SK-N-SH (cell line): Measurements from ENCODE around the gene CACNA1A. TPM values are rescaled to one million over a fixed set of nuclear protein-coding genes. Genes with fewer than 3 reads are reported as not detected.

ENCODE experiments used
- CTCF ChIA-PET: fragments of 300-600, 350-600 bp; formaldehyde crosslinking; extraction: SDS; loops from one replicate; lab custom pipeline; 2021; lab: Yijun Ruan, JAX
- POLR2A ChIA-PET: fragments of 350-600 bp; sonication (Branson Sonifier 250); formaldehyde crosslinking; extraction: SDS; loops from one replicate; lab custom pipeline; 2020; ENCODE audit warnings: antibody characterized with exemption, inconsistent platforms; lab: Yijun Ruan, JAX
- DNase-seq: peaks from one replicate; pipeline ENCODE4 v3.0.0; 2012
- H2AFZ ChIP-seq: fragments of 200-600 bp; sonication (generic); 2 replicates; pipeline ENCODE4 v1.8.1; 2016; ENCODE audit warnings: antibody characterized with exemption, mild to moderate bottlenecking, low read depth
- H3F3A ChIP-seq: fragments of 200-600 bp; sonication (generic); replicated peaks from 2 replicates; pipeline ENCODE3; 2016; ENCODE audit warnings: antibody characterized with exemption, mild to moderate bottlenecking; ENCODE audit not compliant: insufficient read depth
- H3K27ac ChIP-seq, 2 experiments: fragments of 200-500 bp in 1 of 2; fragments of 200-600 bp in 1 of 2; sonication (Bioruptor generic) in 1 of 2; sonication (generic), shearing (Covaris generic) in 1 of 2; 2 replicates each; pipeline versions ENCODE4 v1.5.1 to v1.6.1; 2014 to 2016; ENCODE audit warnings: low read depth in 2 of 2, inconsistent platforms in 1 of 2, low read length in 1 of 2, mild to moderate bottlenecking in 1 of 2, mixed read lengths in 1 of 2
- H3K27me3 ChIP-seq: fragments of 200-600 bp; sonication (generic), shearing (Covaris generic); 2 replicates; pipeline ENCODE4 v1.6.1; 2016; ENCODE audit warnings: mixed run types; ENCODE audit not compliant: insufficient read depth
- H3K36me3 ChIP-seq, 2 experiments: fragments of 200-500 bp in 1 of 2; fragments of 200-600 bp in 1 of 2; sonication (Bioruptor generic) in 1 of 2; sonication (generic) in 1 of 2; replicated peaks in 1 of 2; 2 replicates each; pipeline versions ENCODE3 to v1.5.1; 2014 to 2016; ENCODE audit warnings: low read length in 1 of 2, mild to moderate bottlenecking in 1 of 2; ENCODE audit not compliant: insufficient read depth in 2 of 2, control insufficient read depth in 1 of 2
- H3K4me1 ChIP-seq, 2 experiments: fragments of 200-500 bp in 1 of 2; fragments of 200-600 bp in 1 of 2; sonication (Bioruptor generic) in 1 of 2; sonication (generic), shearing (Covaris generic) in 1 of 2; 2 replicates each; pipeline versions ENCODE4 v1.5.1 to v1.6.1; 2014 to 2016; ENCODE audit warnings: low read depth in 1 of 2, low read length in 1 of 2, mixed run types in 1 of 2; ENCODE audit not compliant: insufficient read depth in 2 of 2, control insufficient read depth in 1 of 2
- H3K4me2 ChIP-seq: fragments of 200-600 bp; sonication (generic), shearing (Covaris generic); 2 replicates; pipeline ENCODE4 v1.6.1; 2017; ENCODE audit warnings: mixed run types
- H3K4me3 ChIP-seq, 2 experiments: fragments of 200-500 bp in 1 of 2; fragments of 200-600 bp in 1 of 2; sonication (Bioruptor generic) in 1 of 2; sonication (generic), shearing (Covaris generic) in 1 of 2; 2 replicates each; pipeline versions ENCODE4 v1.5.1 to v1.8.1; 2014 to 2016; ENCODE audit warnings: low read depth in 2 of 2, inconsistent platforms in 1 of 2, low read length in 1 of 2, mild to moderate bottlenecking in 1 of 2, mixed read lengths in 1 of 2, moderate library complexity in 1 of 2
- H3K79me2 ChIP-seq: fragments of 200-600 bp; sonication (generic); 2 replicates; pipeline ENCODE4 v1.8.1; 2017; ENCODE audit warnings: mild to moderate bottlenecking; ENCODE audit not compliant: insufficient read depth
- H3K9ac ChIP-seq: fragments of 200-600 bp; sonication (generic); 2 replicates; pipeline ENCODE4 v1.6.1; 2017; ENCODE audit warnings: mixed run types
- H3K9me2 ChIP-seq: fragments of 200-600 bp; sonication (generic); 2 replicates; pipeline ENCODE4 v1.6.1; 2017; ENCODE audit warnings: mixed run types
- H3K9me3 ChIP-seq: fragments of 200-600 bp; sonication (generic); 2 replicates; pipeline ENCODE4 v1.6.1; 2017; ENCODE audit warnings: mixed run types, mild to moderate bottlenecking, moderate library complexity
- H4K20me1 ChIP-seq: fragments of 200-600 bp; sonication (generic); 2 replicates; pipeline ENCODE4 v1.6.1; 2017; ENCODE audit warnings: mild to moderate bottlenecking, mixed run types; ENCODE audit not compliant: insufficient read depth
- CHD2 ChIP-seq: fragments of 150-350 bp; IDR thresholded peaks from 2 replicates; pipeline ENCODE4 v1.6.1; 2018; ENCODE audit warnings: low read length; ENCODE audit not compliant: partially characterized antibody
- ELF1 ChIP-seq: IDR thresholded peaks from 2 replicates; pipeline ENCODE4 v1.4.0; 2012
- EP300 ChIP-seq, 2 experiments: IDR thresholded peaks; 2 replicates each; pipeline versions ENCODE4 v1.4.0 to v1.6.1; 2012; ENCODE audit warnings: borderline replicate concordance in 1 of 2, low read depth in 1 of 2, low read length in 1 of 2
- FOSL2 ChIP-seq: IDR thresholded peaks from 2 replicates; pipeline ENCODE4 v1.4.0; 2012; ENCODE audit warnings: low read depth, mild to moderate bottlenecking, moderate library complexity, borderline replicate concordance
- FOXM1 ChIP-seq: IDR thresholded peaks from 2 replicates; pipeline ENCODE4 v1.4.0; 2012; ENCODE audit warnings: low read depth, mild to moderate bottlenecking
- GABPA ChIP-seq: IDR thresholded peaks from 2 replicates; pipeline ENCODE4 v1.4.0; 2012; ENCODE audit warnings: low read depth, mild to moderate bottlenecking
- GATA2 ChIP-seq: sonication (generic); formaldehyde crosslinking; IDR thresholded peaks from 2 replicates; pipeline ENCODE4 v1.5.0; 2020; ENCODE audit warnings: mild to moderate bottlenecking, missing genetic modification reagents
- JUND ChIP-seq: IDR thresholded peaks from 2 replicates; pipeline ENCODE4 v1.4.0; 2012
- MEF2A ChIP-seq: IDR thresholded peaks from 2 replicates; pipeline ENCODE4 v1.4.0; 2012; ENCODE audit warnings: low read depth, borderline replicate concordance
- MXI1 ChIP-seq: IDR thresholded peaks from 2 replicates; pipeline ENCODE4 v1.6.1; 2012; ENCODE audit warnings: mild to moderate bottlenecking, low read depth, low read length, improper control_type of control experiment
- NFIC ChIP-seq: IDR thresholded peaks from 2 replicates; pipeline ENCODE4 v1.4.0; 2012; ENCODE audit warnings: borderline replicate concordance
- NRF1 ChIP-seq: IDR thresholded peaks from 2 replicates; pipeline ENCODE4 v1.6.1; 2012; ENCODE audit warnings: low read depth, mild to moderate bottlenecking, low read length
- POLR2AphosphoS5 ChIP-seq: IDR thresholded peaks from 2 replicates; pipeline ENCODE4 v1.6.1; 2012; ENCODE audit warnings: low read depth, low read length
- RFX5 ChIP-seq: IDR thresholded peaks from 2 replicates; pipeline ENCODE4 v1.6.1; 2012; ENCODE audit warnings: mild to moderate bottlenecking, improper control_type of control experiment, low read length
- RXRA ChIP-seq: IDR thresholded peaks from 2 replicates; pipeline ENCODE4 v1.4.0; 2012; ENCODE audit warnings: low read depth, mild to moderate bottlenecking, borderline replicate concordance
- TAF1 ChIP-seq: IDR thresholded peaks from 2 replicates; pipeline ENCODE4 v1.6.1; 2012; ENCODE audit warnings: low read depth, mild to moderate bottlenecking, low read length, moderate library complexity, borderline replicate concordance
- TEAD4 ChIP-seq: IDR thresholded peaks from 2 replicates; pipeline ENCODE4 v1.4.0; 2012; ENCODE audit warnings: mild to moderate bottlenecking, borderline replicate concordance; ENCODE audit not compliant: insufficient read depth
- YY1 ChIP-seq: IDR thresholded peaks from 2 replicates; pipeline ENCODE4 v1.4.0; 2012; ENCODE audit warnings: low read depth, mild to moderate bottlenecking
- WGBS: methylation state at CpG from one replicate; pipeline ENCODE4 v1.1.6; 2017; ENCODE audit warnings: low lambda C conversion rate; 5-methylcytosine and 5-hydroxymethylcytosine counted together
- polyA plus RNA-seq, 3 experiments: library from polyadenylated mRNA; depleted of rRNA; stranded (reverse); fragments of >200 nt; gene quantifications; 2 replicates each; pipeline ENCODE4 v1.2.3, GENCODE V29; 2012
- TF ChIP-seq, protein P1 (sequence below): fragments of 150-350 bp; IDR thresholded peaks from 2 replicates; pipeline ENCODE4 v1.6.1; 2017; ENCODE audit warnings: antibody characterized with exemption, low read length, low read depth, borderline replicate concordance
- TF ChIP-seq, protein P2 (sequence below): fragments of 150-350 bp; IDR thresholded peaks from 2 replicates; pipeline ENCODE4 v1.6.1; 2016; ENCODE audit warnings: mild to moderate bottlenecking, low read depth, low read length
- TF ChIP-seq, protein P3 (sequence below): IDR thresholded peaks from 2 replicates; pipeline ENCODE4 v1.6.1; 2012; ENCODE audit warnings: mild to moderate bottlenecking, low read depth, low read length, moderate library complexity
- TF ChIP-seq, protein P4 (sequence below): IDR thresholded peaks from 2 replicates; pipeline ENCODE4 v1.4.0; 2012; ENCODE audit warnings: low read depth, borderline replicate concordance

CACNA1A gene
- polyA plus RNA-seq, 1 of the 3 experiments (the other 2 are of a cell fraction): 1.3 TPM

DNA sequence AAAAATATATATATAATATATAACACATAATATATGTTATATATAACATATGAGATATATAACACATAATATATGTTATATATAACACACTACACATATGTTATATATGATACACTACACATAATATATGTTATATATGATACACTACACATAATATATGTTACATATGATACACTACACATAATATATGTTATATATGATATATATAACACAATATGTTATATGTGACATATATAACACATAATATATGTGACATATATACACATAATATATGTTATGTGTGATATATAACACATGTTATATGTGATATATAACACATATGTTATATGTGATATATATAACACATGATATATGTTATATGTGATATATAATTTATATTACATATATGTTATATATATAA lies 129.7 kb downstream of the CACNA1A start:
- no peak overlapping the region for H3K27ac ChIP-seq
- POLR2A ChIA-PET: no interaction called here

DNA sequence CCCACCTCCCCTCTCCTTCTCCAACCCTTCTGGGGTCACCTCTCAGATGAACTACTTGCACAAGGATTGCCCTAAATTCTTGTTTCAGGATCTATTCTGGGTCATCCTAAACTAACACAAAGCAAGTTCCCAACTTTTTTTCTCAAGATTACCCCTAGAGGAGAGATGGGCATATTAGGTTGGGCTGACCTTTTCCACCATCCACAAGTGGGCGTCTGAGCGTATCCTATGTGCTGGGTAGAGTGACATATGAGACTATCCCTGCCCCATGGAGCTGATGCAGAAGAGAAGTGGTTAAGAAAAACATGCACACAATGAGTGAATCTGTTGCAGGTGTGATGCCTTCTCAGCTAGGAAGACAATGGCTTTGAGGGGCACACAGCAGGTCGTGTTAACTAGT lies 132.7 kb downstream of the CACNA1A start:
- H3K9me2 ChIP-seq: no peaks in the 10 kb centered on the region
- no peak overlapping the region for H3K4me2 ChIP-seq
- H2AFZ ChIP-seq: no peak overlapping the region
- no peaks in the 10 kb centered on the region for H3F3A ChIP-seq
- H3K9ac ChIP-seq: no peak overlapping the region
- ChIA-PET POLR2A (no interaction called here), CTCF (no interaction called here)
- no peaks in the 10 kb centered on the region for H4K20me1 ChIP-seq
- no peak overlapping the region for H3K27ac ChIP-seq
- WGBS: 4% methylated on average over 3 of the region's 3 CpGs
- no peaks in the 10 kb centered on the region for H3K79me2 ChIP-seq
- no peak overlapping the region for H3K4me3 ChIP-seq
- no peaks in the 10 kb centered on the region for H3K36me3 ChIP-seq
- H3K9me3 ChIP-seq: no peaks in the 10 kb centered on the region
- no peaks in the 10 kb centered on the region for H3K4me1 ChIP-seq
- peaks cover 43% of the 10 kb centered on the region; the same call in 1 of the 2 replicates for H3K27me3 ChIP-seq
- no peak for DNase-seq
- TF ChIP-seq, protein P1, sequence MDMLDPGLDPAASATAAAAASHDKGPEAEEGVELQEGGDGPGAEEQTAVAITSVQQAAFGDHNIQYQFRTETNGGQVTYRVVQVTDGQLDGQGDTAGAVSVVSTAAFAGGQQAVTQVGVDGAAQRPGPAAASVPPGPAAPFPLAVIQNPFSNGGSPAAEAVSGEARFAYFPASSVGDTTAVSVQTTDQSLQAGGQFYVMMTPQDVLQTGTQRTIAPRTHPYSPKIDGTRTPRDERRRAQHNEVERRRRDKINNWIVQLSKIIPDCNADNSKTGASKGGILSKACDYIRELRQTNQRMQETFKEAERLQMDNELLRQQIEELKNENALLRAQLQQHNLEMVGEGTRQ: no peak
- TF ChIP-seq RXRA: no peak
- no peak for TF ChIP-seq MXI1
- TF ChIP-seq, protein P2, sequence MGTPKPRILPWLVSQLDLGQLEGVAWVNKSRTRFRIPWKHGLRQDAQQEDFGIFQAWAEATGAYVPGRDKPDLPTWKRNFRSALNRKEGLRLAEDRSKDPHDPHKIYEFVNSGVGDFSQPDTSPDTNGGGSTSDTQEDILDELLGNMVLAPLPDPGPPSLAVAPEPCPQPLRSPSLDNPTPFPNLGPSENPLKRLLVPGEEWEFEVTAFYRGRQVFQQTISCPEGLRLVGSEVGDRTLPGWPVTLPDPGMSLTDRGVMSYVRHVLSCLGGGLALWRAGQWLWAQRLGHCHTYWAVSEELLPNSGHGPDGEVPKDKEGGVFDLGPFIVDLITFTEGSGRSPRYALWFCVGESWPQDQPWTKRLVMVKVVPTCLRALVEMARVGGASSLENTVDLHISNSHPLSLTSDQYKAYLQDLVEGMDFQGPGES: no peak
- TF ChIP-seq NFIC: no peak
- no peak for TF ChIP-seq TEAD4
- TF ChIP-seq CHD2: no peak
- TF ChIP-seq TAF1: no peak
- no peak for TF ChIP-seq FOSL2

More for the DNA sequence above, 129.7 kb downstream of the CACNA1A start:
- H2AFZ ChIP-seq: no peak overlapping the region
- no peaks in the 10 kb centered on the region for H4K20me1 ChIP-seq
- no peaks in the 10 kb centered on the region for H3K36me3 ChIP-seq
- TF ChIP-seq NRF1 (no peak), TAF1 (no peak), RXRA (no peak), ELF1 (no peak), FOXM1 (no peak), POLR2AphosphoS5 (no peak), GABPA (no peak), JUND (no peak), EP300 (IDR thresholded peaks at IDR 0.05; ENCODE audit: borderline replicate concordance in 1 of 2, low read depth in 1 of 2, low read length in 1 of 2) (no peak), YY1 (no peak), NFIC (no peak), MEF2A (no peak), GATA2 (CRISPR knock-in tag) (no peak), RFX5 (no peak), CHD2 (no peak)
- TF ChIP-seq, protein P1: no peak
- TF ChIP-seq, protein P3, sequence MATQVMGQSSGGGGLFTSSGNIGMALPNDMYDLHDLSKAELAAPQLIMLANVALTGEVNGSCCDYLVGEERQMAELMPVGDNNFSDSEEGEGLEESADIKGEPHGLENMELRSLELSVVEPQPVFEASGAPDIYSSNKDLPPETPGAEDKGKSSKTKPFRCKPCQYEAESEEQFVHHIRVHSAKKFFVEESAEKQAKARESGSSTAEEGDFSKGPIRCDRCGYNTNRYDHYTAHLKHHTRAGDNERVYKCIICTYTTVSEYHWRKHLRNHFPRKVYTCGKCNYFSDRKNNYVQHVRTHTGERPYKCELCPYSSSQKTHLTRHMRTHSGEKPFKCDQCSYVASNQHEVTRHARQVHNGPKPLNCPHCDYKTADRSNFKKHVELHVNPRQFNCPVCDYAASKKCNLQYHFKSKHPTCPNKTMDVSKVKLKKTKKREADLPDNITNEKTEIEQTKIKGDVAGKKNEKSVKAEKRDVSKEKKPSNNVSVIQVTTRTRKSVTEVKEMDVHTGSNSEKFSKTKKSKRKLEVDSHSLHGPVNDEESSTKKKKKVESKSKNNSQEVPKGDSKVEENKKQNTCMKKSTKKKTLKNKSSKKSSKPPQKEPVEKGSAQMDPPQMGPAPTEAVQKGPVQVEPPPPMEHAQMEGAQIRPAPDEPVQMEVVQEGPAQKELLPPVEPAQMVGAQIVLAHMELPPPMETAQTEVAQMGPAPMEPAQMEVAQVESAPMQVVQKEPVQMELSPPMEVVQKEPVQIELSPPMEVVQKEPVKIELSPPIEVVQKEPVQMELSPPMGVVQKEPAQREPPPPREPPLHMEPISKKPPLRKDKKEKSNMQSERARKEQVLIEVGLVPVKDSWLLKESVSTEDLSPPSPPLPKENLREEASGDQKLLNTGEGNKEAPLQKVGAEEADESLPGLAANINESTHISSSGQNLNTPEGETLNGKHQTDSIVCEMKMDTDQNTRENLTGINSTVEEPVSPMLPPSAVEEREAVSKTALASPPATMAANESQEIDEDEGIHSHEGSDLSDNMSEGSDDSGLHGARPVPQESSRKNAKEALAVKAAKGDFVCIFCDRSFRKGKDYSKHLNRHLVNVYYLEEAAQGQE: no peak
- TF ChIP-seq, protein P4, sequence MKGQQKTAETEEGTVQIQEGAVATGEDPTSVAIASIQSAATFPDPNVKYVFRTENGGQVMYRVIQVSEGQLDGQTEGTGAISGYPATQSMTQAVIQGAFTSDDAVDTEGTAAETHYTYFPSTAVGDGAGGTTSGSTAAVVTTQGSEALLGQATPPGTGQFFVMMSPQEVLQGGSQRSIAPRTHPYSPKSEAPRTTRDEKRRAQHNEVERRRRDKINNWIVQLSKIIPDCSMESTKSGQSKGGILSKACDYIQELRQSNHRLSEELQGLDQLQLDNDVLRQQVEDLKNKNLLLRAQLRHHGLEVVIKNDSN: no peak
- CTCF ChIA-PET: no interaction called here
- H3K79me2 ChIP-seq: no peaks in the 10 kb centered on the region
- H3K4me2 ChIP-seq: no peak overlapping the region
- no peaks in the 10 kb centered on the region for H3K9me2 ChIP-seq
- no peaks in the 10 kb centered on the region for H3K4me1 ChIP-seq
- no peak overlapping the region for H3K4me3 ChIP-seq
- no peaks in the 10 kb centered on the region for H3F3A ChIP-seq
- DNase-seq: no peak
- H3K9me3 ChIP-seq: no peaks in the 10 kb centered on the region
- H3K27me3 ChIP-seq: peaks cover 27% of the 10 kb centered on the region; the same call in 1 of the 2 replicates
- H3K9ac ChIP-seq: no peak overlapping the region
